HepG2 (cell line): ENCODE results near the gene FABP1. TPM values are rescaled to one million over a fixed set of nuclear protein-coding genes. Genes with fewer than 3 reads are reported as not detected.

Experiments used
- CCAR2 ChIP-seq: fragments of 200-400 bp; formaldehyde crosslinking; optimal IDR thresholded peaks from 2 replicates; pipeline ENCODE3; 2018; ENCODE audit warnings: low read depth, mild to moderate bottlenecking, low read length, moderate library complexity
- GLI4 ChIP-seq: sonication (generic); formaldehyde crosslinking; IDR thresholded peaks from 2 replicates; pipeline ENCODE4 v1.5.1; 2020; ENCODE audit warnings: missing genetic modification reagents, mild to moderate bottlenecking, moderate library complexity, borderline replicate concordance
- HMG20B ChIP-seq: conservative IDR thresholded peaks from 2 replicates; pipeline ENCODE4 v1.6.1; 2016; ENCODE audit warnings: missing genetic modification reagents, missing compliant biosample characterization
- HNRNPK ChIP-seq: fragments of 200-400 bp; formaldehyde crosslinking; IDR thresholded peaks from 2 replicates; pipeline ENCODE4 v1.6.1; 2018; ENCODE audit warnings: low read length, low read depth, moderate library complexity, mild to moderate bottlenecking; ENCODE audit not compliant: poor library complexity, severe bottlenecking
- MEIS1 ChIP-seq: sonication (generic); formaldehyde crosslinking; IDR thresholded peaks from 2 replicates; pipeline ENCODE4 v1.9.0; 2021; ENCODE audit warnings: mild to moderate bottlenecking, missing genetic modification reagents, moderate library complexity, borderline replicate concordance
- SMAD3 ChIP-seq: sonication (generic); formaldehyde crosslinking; IDR thresholded peaks from 2 replicates; pipeline ENCODE4 v1.4.0; 2020; ENCODE audit warnings: missing genetic modification reagents
- SOX6 ChIP-seq, 2 experiments: fragments of 450-650 bp in 1 of 2; sonication (generic) in 1 of 2; formaldehyde crosslinking in 1 of 2; IDR thresholded peaks; 2 replicates each; pipeline versions ENCODE4 v1.4.0 to v1.6.1; 2017 to 2020; ENCODE audit warnings: antibody characterized with exemption in 1 of 2, mild to moderate bottlenecking in 1 of 2, missing genetic modification reagents in 1 of 2
- YEATS2 ChIP-seq: sonication (generic); formaldehyde crosslinking; IDR thresholded peaks from 2 replicates; pipeline ENCODE4 v1.4.0; 2020; ENCODE audit warnings: missing genetic modification reagents, borderline replicate concordance
- ZBTB42 ChIP-seq: sonication (generic); formaldehyde crosslinking; IDR thresholded peaks from 2 replicates; pipeline ENCODE4 v1.5.0; 2020; ENCODE audit warnings: mild to moderate bottlenecking, missing genetic modification reagents
- ZFP36L1 ChIP-seq: sonication (generic); formaldehyde crosslinking; IDR thresholded peaks from 2 replicates; pipeline ENCODE4 v1.8.0; 2022; ENCODE audit warnings: mild to moderate bottlenecking, missing genetic modification reagents, moderate library complexity
- ZFP90 ChIP-seq: sonication (generic); formaldehyde crosslinking; IDR thresholded peaks from 2 replicates; pipeline ENCODE4 v1.8.0; 2022; ENCODE audit warnings: missing genetic modification reagents, mild to moderate bottlenecking, inconsistent platforms, borderline replicate concordance
- ZKSCAN8 ChIP-seq: IDR thresholded peaks from 2 replicates; pipeline ENCODE4 v1.6.1; 2016; ENCODE audit warnings: borderline replicate concordance, missing genetic modification reagents, missing compliant biosample characterization
- ZNF256 ChIP-seq: sonication (generic); formaldehyde crosslinking; conservative IDR thresholded peaks from 2 replicates; pipeline ENCODE4 v1.4.0; 2020; ENCODE audit warnings: missing genetic modification reagents
- ZNF567 ChIP-seq: sonication (generic); formaldehyde crosslinking; IDR thresholded peaks from 2 replicates; pipeline ENCODE4 v1.8.1; 2023; ENCODE audit warnings: mild to moderate bottlenecking, missing genetic modification reagents, borderline replicate concordance
- ZNF652 ChIP-seq: IDR thresholded peaks from 2 replicates; pipeline ENCODE4 v1.6.1; 2016; ENCODE audit warnings: low read depth, borderline replicate concordance
- polyA plus RNA-seq, 8 experiments: library from polyadenylated mRNA; depleted of rRNA in 3 of 8; stranded (reverse) in 7 of 8; unstranded in 1 of 8; fragments of >200 nt; fragmentation: Illumina TruSeq in 4 of 8; extraction: Trizol in 4 of 8; gene quantifications; 2 replicates each; pipeline versions ENCODE4 v1.2.1 to v1.2.3, GENCODE V29; 2011 to 2016; ENCODE audit warnings: low read depth in 4 of 8, missing spikeins in 1 of 8, mixed read lengths in 1 of 8; ENCODE audit not compliant: insufficient read depth in 1 of 8
- total RNA-seq, 5 experiments: library from RNA; depleted of rRNA; stranded (reverse); fragments of >200 nt; fragmentation: Illumina TruSeq; extraction: Trizol; gene quantifications; 2 replicates each; pipeline ENCODE4 v1.2.3, GENCODE V29; 2016; ENCODE audit warnings: low read depth in 1 of 5
- TF ChIP-seq, protein P1 (sequence below): sonication (generic); formaldehyde crosslinking; IDR thresholded peaks from 2 replicates; pipeline ENCODE4 v1.4.0; 2020; ENCODE audit warnings: missing genetic modification reagents, low read depth, mild to moderate bottlenecking, borderline replicate concordance
- TF ChIP-seq, protein P2 (sequence below): sonication (generic); formaldehyde crosslinking; IDR thresholded peaks from 2 replicates; pipeline ENCODE4 v1.5.0; 2020; ENCODE audit warnings: missing genetic modification reagents
- TF ChIP-seq, protein P3 (sequence below): sonication (generic); formaldehyde crosslinking; IDR thresholded peaks from 2 replicates; pipeline ENCODE4 v1.4.0; 2020; ENCODE audit warnings: missing genetic modification reagents, mild to moderate bottlenecking, borderline replicate concordance
- TF ChIP-seq, protein P4 (sequence below): IDR thresholded peaks from 2 replicates; pipeline ENCODE4 v1.6.1; 2012; ENCODE audit warnings: low read length, improper control_type of control experiment

FABP1 gene
- total and polyA plus RNA-seq, 2 of the 13 experiments (the other 11 are each of a cell fraction or from before 2014, with no cell fraction given), result 644 to 1,608 TPM

DNA sequence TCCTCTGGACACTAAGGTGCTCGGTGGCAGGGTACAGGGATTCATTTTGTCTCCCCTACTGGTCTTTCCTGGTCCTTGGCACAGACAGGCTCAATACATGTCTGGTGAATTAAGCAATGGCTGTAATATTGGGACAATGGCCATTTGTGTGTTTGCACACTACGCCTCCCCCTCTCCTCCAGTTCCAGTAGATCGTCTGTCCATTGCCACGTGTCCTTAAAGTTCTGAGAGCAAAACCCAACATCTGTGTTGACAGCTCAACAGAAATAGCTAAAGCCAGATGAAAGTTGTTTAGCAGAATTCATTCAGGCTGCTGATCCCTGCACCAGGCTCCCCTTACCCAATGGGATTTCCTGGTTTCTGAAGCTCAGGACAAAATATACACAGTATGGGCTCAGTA lies 9.0 kb upstream of the FABP1 start (continued):
- TF ChIP-seq, protein P1, sequence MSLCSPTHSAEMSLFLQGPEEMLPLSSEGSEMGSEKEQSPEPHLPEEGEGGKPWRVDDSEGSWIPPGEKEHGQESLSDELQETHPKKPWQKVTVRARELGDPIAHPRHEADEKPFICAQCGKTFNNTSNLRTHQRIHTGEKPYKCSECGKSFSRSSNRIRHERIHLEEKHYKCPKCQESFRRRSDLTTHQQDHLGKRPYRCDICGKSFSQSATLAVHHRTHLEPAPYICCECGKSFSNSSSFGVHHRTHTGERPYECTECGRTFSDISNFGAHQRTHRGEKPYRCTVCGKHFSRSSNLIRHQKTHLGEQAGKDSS (CRISPR knock-in tag), result no peak
- TF ChIP-seq ZNF256 (CRISPR knock-in tag) (no peak), SMAD3 (CRISPR knock-in tag) (no peak; the same call in 1 of the 2 replicates), ZNF652 (CRISPR knock-in tag) (no peak), ZNF567 (CRISPR knock-in tag) (no peak), ZKSCAN8 (CRISPR knock-in tag) (peak; percentile 85; the same call in 1 of the 2 replicates), HNRNPK (no peak), HMG20B (CRISPR knock-in tag) (no peak), ZFP36L1 (CRISPR knock-in tag) (no peak), YEATS2 (no peak), GLI4 (CRISPR knock-in tag) (no peak), CCAR2 (no peak), SOX6 (IDR thresholded peaks at IDR 0.05) (no peak), SOX6 (CRISPR knock-in tag; IDR thresholded peaks at IDR 0.05) (peak; percentile 78), ZBTB42 (no peak; the same call in 1 of the 2 replicates), MEIS1 (CRISPR knock-in tag) (no peak), ZFP90 (CRISPR knock-in tag) (no peak)
- TF ChIP-seq, protein P2, sequence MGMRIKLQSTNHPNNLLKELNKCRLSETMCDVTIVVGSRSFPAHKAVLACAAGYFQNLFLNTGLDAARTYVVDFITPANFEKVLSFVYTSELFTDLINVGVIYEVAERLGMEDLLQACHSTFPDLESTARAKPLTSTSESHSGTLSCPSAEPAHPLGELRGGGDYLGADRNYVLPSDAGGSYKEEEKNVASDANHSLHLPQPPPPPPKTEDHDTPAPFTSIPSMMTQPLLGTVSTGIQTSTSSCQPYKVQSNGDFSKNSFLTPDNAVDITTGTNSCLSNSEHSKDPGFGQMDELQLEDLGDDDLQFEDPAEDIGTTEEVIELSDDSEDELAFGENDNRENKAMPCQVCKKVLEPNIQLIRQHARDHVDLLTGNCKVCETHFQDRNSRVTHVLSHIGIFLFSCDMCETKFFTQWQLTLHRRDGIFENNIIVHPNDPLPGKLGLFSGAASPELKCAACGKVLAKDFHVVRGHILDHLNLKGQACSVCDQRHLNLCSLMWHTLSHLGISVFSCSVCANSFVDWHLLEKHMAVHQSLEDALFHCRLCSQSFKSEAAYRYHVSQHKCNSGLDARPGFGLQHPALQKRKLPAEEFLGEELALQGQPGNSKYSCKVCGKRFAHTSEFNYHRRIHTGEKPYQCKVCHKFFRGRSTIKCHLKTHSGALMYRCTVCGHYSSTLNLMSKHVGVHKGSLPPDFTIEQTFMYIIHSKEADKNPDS, result no peak
- TF ChIP-seq, protein P3, sequence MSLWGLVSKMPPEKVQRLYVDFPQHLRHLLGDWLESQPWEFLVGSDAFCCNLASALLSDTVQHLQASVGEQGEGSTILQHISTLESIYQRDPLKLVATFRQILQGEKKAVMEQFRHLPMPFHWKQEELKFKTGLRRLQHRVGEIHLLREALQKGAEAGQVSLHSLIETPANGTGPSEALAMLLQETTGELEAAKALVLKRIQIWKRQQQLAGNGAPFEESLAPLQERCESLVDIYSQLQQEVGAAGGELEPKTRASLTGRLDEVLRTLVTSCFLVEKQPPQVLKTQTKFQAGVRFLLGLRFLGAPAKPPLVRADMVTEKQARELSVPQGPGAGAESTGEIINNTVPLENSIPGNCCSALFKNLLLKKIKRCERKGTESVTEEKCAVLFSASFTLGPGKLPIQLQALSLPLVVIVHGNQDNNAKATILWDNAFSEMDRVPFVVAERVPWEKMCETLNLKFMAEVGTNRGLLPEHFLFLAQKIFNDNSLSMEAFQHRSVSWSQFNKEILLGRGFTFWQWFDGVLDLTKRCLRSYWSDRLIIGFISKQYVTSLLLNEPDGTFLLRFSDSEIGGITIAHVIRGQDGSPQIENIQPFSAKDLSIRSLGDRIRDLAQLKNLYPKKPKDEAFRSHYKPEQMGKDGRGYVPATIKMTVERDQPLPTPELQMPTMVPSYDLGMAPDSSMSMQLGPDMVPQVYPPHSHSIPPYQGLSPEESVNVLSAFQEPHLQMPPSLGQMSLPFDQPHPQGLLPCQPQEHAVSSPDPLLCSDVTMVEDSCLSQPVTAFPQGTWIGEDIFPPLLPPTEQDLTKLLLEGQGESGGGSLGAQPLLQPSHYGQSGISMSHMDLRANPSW (CRISPR knock-in tag), result no peak
- TF ChIP-seq, protein P4, sequence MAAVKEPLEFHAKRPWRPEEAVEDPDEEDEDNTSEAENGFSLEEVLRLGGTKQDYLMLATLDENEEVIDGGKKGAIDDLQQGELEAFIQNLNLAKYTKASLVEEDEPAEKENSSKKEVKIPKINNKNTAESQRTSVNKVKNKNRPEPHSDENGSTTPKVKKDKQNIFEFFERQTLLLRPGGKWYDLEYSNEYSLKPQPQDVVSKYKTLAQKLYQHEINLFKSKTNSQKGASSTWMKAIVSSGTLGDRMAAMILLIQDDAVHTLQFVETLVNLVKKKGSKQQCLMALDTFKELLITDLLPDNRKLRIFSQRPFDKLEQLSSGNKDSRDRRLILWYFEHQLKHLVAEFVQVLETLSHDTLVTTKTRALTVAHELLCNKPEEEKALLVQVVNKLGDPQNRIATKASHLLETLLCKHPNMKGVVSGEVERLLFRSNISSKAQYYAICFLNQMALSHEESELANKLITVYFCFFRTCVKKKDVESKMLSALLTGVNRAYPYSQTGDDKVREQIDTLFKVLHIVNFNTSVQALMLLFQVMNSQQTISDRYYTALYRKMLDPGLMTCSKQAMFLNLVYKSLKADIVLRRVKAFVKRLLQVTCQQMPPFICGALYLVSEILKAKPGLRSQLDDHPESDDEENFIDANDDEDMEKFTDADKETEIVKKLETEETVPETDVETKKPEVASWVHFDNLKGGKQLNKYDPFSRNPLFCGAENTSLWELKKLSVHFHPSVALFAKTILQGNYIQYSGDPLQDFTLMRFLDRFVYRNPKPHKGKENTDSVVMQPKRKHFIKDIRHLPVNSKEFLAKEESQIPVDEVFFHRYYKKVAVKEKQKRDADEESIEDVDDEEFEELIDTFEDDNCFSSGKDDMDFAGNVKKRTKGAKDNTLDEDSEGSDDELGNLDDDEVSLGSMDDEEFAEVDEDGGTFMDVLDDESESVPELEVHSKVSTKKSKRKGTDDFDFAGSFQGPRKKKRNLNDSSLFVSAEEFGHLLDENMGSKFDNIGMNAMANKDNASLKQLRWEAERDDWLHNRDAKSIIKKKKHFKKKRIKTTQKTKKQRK, result no peak
